Peyer's patch (tissue), 4 donors: ENCODE measurements around the gene TRABD. TPM values are rescaled to one million over a fixed set of nuclear protein-coding genes. Genes with fewer than 3 reads are reported as not detected.

Source experiments
- DNase-seq, 3 donors: peaks; one replicate each; pipeline ENCODE4 v3.0.0-alpha.2; 2017 to 2019
- H3K27ac ChIP-seq, 4 donors: fragments of 200-600 bp; sonication (generic); one replicate each; pipeline ENCODE4 v1.5.1; 2016 to 2019
- H3K27me3 ChIP-seq, 2 donors: fragments of 200-600 bp; sonication (generic); one replicate each; pipeline ENCODE4 v1.5.1; 2019
- H3K36me3 ChIP-seq, 3 donors: fragments of 200-600 bp; sonication (generic); one replicate each; pipeline ENCODE4 v1.5.1; 2016 to 2019
- H3K4me1 ChIP-seq, 4 donors: fragments of 200-600 bp; sonication (generic); one replicate each; pipeline ENCODE4 v1.5.1; 2016 to 2019
- H3K4me3 ChIP-seq, 4 donors: fragments of 200-600 bp; sonication (generic); 1 replicate in 3 of 4; 2 replicates in 1 of 4; pipeline ENCODE4 v1.5.1; 2016 to 2019; ENCODE audit warnings: mild to moderate bottlenecking in 1 of 4
- H3K9me3 ChIP-seq, 4 donors: fragments of 200-600 bp; sonication (generic); one replicate each; pipeline ENCODE4 v1.5.1; 2016 to 2019; ENCODE audit warnings: mild to moderate bottlenecking in 1 of 4
- CTCF ChIP-seq, 6 experiments: fragments of 450-650 bp in 4 of 6; fragments of 200-600 bp in 2 of 6; sonication (generic) in 1 of 6; IDR thresholded peaks; one replicate each; pipeline ENCODE4 v1.5.1; 2017 to 2019; ENCODE audit warnings: antibody characterized with exemption in 6 of 6, mild to moderate bottlenecking in 3 of 6, moderate library complexity in 1 of 6
- POLR2A ChIP-seq, 2 donors: fragments of 450-650 bp; IDR thresholded peaks; one replicate each; pipeline ENCODE4 v1.5.1; 2017; ENCODE audit warnings: antibody characterized with exemption in 2 of 2, mild to moderate bottlenecking in 2 of 2, moderate library complexity in 2 of 2
- total RNA-seq, 4 donors: library from RNA; depleted of rRNA; stranded (reverse); fragments of >200 nt; gene quantifications; one replicate each; pipeline ENCODE4 v1.1.0, GENCODE V29; 2016

TRABD gene
- total RNA-seq, 4 donors from 2014 or later, result 44.0 to 111 (median 86.3) TPM

DNA sequence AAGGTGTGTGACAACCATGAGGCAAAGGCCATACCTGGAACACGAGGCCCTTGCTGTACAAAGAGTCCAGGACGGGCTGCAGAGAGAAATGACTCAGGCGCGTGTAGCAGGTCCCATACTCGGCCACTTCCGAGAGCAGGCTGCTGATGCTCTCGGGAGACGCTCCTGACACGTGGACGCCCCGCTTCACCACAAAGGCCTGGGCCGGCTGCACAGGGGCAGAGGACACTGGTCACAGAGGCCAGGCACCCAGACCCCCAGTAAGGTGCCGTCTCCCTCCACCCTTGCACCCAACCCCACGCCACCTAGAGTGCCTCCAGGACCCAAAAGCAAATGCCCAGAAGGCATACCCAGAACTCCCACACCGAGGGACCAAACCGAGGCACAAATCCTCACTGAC lies 43.7 kb downstream of the TRABD start:
- Histone ChIP-seq H3K27me3 (no peaks in the 10 kb centered on the region), H3K4me1 (no peaks in the 10 kb centered on the region), H3K4me3 (no peak overlapping the region), H3K9me3 (no peaks in the 10 kb centered on the region), H3K36me3 (peaks cover 0 to 64% (median 0%) of the 10 kb centered on the region in 3 donors), H3K27ac (no peak overlapping the region)
- TF ChIP-seq CTCF (IDR thresholded peaks at IDR 0.05) (no peak), POLR2A (IDR thresholded peaks at IDR 0.05) (no peak)
- DNase-seq, result no peak

GRCh38 chr22:50232481-50233151 lies 46.9 kb downstream of the TRABD start:
- no peaks in the 10 kb centered on the region for H3K4me1 ChIP-seq
- H3K27me3 ChIP-seq, result no peaks in the 10 kb centered on the region
- H3K36me3 ChIP-seq, result peaks cover 0 to 52% (median 0%) of the 10 kb centered on the region in 3 donors
- H3K4me3 ChIP-seq, result no peak overlapping the region
- no peak for DNase-seq
- H3K27ac ChIP-seq, result no peak overlapping the region
- TF ChIP-seq POLR2A (IDR thresholded peaks at IDR 0.05), result no peak
- no peak for TF ChIP-seq CTCF (IDR thresholded peaks at IDR 0.05)
- no peaks in the 10 kb centered on the region for H3K9me3 ChIP-seq

DNA sequence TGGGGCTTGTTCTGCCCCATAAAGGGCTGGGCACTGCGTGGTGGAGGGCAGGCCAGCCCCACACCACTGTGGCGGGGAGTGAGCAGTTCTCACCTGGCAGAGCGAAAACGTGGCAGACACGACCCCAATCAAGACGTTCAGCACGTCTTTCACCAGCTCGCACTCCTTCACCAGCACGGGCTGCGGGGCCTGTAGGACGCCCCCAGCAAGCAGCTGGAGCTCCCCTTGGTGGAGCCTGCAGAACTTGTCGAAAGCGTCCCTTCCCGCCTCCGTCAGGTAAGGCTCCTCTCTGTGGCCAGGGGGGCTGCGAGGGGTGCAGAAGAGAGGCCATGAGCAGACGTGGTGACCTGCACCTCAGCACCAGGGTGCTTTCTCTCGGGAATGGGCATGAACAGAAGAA lies 47.5 kb downstream of the TRABD start:
- H3K27ac ChIP-seq, result no peak overlapping the region
- H3K4me1 ChIP-seq, result no peaks in the 10 kb centered on the region
- no peaks in the 10 kb centered on the region for H3K27me3 ChIP-seq
- H3K36me3 ChIP-seq, result peaks cover 0 to 46% (median 0%) of the 10 kb centered on the region in 3 donors
- H3K4me3 ChIP-seq, result no peak overlapping the region
- no peak for DNase-seq
- no peak for TF ChIP-seq CTCF (IDR thresholded peaks at IDR 0.05)
- H3K9me3 ChIP-seq, result no peaks in the 10 kb centered on the region

DNA sequence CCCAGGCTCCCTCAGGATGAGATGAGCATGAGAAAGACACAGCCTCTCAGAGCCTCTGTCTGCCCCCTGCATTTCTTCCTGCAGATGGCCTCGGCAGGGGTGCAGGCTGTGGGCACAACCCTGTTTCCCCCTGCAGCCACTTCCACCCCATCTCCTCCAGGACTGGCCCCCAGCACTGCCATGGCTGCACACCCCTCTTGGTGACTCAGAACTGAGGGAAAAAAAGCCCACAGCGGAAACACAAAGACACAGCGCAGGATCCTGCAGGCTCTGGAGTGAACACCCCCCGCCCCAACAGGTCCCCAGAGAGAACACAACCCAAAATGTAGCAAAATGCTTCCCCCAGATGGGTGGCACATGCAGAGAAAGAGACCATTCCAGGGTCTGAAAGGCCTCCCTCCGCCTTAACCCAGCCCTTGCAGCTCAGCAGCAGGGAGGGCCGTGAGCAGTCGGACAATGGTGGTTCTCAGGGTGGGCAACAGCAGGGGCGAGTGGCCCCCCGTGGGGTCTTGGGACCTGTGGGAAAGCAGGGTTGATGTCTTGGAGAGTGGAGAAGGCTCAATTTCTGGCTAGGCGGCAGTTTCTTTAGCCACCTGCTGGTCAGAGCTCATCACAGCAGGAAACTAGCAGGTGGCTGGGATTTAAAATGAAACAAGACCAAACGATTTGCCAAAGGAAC lies 51.2 kb downstream of the TRABD start:
- Histone ChIP-seq H3K9me3 (no peaks in the 10 kb centered on the region), H3K4me3 (no peak overlapping the region), H3K4me1 (peaks cover 4 to 17% (median 6%) of the 10 kb centered on the region in 4 donors), H3K27ac (no peak overlapping the region), H3K27me3 (no peaks in the 10 kb centered on the region), H3K36me3 (peaks cover 0 to 48% (median 0%) of the 10 kb centered on the region in 3 donors)
- TF ChIP-seq CTCF (IDR thresholded peaks at IDR 0.05) (peak in 4 of 6 experiments; percentile 29 to 46 (median 38)), POLR2A (IDR thresholded peaks at IDR 0.05) (no peak)
- DNase-seq, result no peak

GRCh38 chr22:50238755-50239154 lies 53.0 kb downstream of the TRABD start:
- H3K27me3 ChIP-seq, result no peaks in the 10 kb centered on the region
- H3K36me3 ChIP-seq, result peaks cover 0 to 35% (median 0%) of the 10 kb centered on the region in 3 donors
- TF ChIP-seq CTCF (IDR thresholded peaks at IDR 0.05) (no peak), POLR2A (IDR thresholded peaks at IDR 0.05) (no peak)
- H3K4me1 ChIP-seq, result peaks cover 4 to 36% (median 19%) of the 10 kb centered on the region in 4 donors
- no peak overlapping the region for H3K4me3 ChIP-seq
- no peaks in the 10 kb centered on the region for H3K9me3 ChIP-seq
- DNase-seq, result no peak
- H3K27ac ChIP-seq, result no peak overlapping the region
